Mammary epithelial cell (primary cell): Measurements from ENCODE around the gene ARSG.

Experiments
- CTCF ChIP-seq, 2 donors: IDR thresholded peaks in 1 of 2; conservative IDR thresholded peaks in 1 of 2; 2 replicates each; pipeline ENCODE4 v1.5.1; 2011 to 2012; ENCODE audit warnings: inconsistent platforms in 2 of 2, low read length in 2 of 2, mild to moderate bottlenecking in 2 of 2, control low read depth in 1 of 2, low read depth in 1 of 2; ENCODE audit not compliant: insufficient read depth in 1 of 2; ENCODE audit errors: extremely low read depth in 1 of 2
- EZH2 ChIP-seq: IDR thresholded peaks from 2 replicates; pipeline ENCODE4 v1.6.1; 2012; ENCODE audit warnings: low read length, inconsistent platforms, borderline replicate concordance

- TF ChIP-seq CTCF (conservative IDR thresholded peaks at IDR 0.05 in 1 of 2, IDR thresholded peaks at IDR 0.05 in 1 of 2; ENCODE audit: extremely low read depth in 1 of 2, insufficient read depth in 1 of 2, low read depth in 1 of 2, low read length in 2 of 2) = no peak
- TF ChIP-seq EZH2 = no peak
Measured at GRCh38 chr17:68325961-68326360, 34.7 kb downstream of the ARSG start.
